HepG2 (cell line): ENCODE data around the gene PCDH10. TPM values are rescaled to one million over a fixed set of nuclear protein-coding genes. Genes with fewer than 3 reads are reported as not detected.

ENCODE experiments used
- ATAC-seq: fragments of 200-7000 bp; cut with Tn5 transposase; 3 replicates; pipeline ENCODE4 v1.9.1; 2020; ENCODE audit warnings: mild to moderate bottlenecking, moderate library complexity
- BruUV-seq: library from RNA; stranded (reverse); fragments of 400-500 nt; replicated peaks from 2 replicates; lab custom pipeline; 2021; lab: Mats Ljungman, UMichigan
- CTCF ChIA-PET: fragments of 300-600 bp; formaldehyde crosslinking; extraction: SDS; loops from one replicate; lab custom pipeline; 2021; ENCODE audit warnings: low total read pairs, inconsistent platforms, low intra/inter-chr PET ratio; lab: Yijun Ruan, JAX
- POLR2A ChIA-PET: fragments of 350-600 bp; sonication (Branson Sonifier 250); formaldehyde crosslinking; loops from one replicate; lab custom pipeline; 2020; ENCODE audit warnings: antibody characterized with exemption, inconsistent platforms; lab: Yijun Ruan, JAX
- DNase-seq: peaks from one replicate; pipeline ENCODE4 v3.0.0-alpha.2; 2015; ENCODE audit warnings: low spot score
- FAIRE-seq: peaks from 3 replicates; lab custom pipeline; 2011; peaks lifted over from hg19 to GRCh38; lab: Jason Lieb, UNC
- H2AFZ ChIP-seq: one replicate; pipeline ENCODE4 v1.6.1; 2011; ENCODE audit warnings: low read length, inconsistent platforms
- H3K27ac ChIP-seq: fragments of 300-600 bp; 3 replicates; pipeline ENCODE4 v1.8.0; 2011; ENCODE audit warnings: mixed run types, mild to moderate bottlenecking, mixed read lengths, low read length, inconsistent platforms; ENCODE audit not compliant: insufficient read depth; ENCODE audit errors: extremely low read length
- H3K27me3 ChIP-seq, 2 experiments: fragments of 200-600 bp in 1 of 2; 2 replicates in 1 of 2; 3 replicates in 1 of 2; pipeline versions ENCODE4 v1.6.0 to v1.8.0; 2011; ENCODE audit warnings: low read length in 2 of 2, mild to moderate bottlenecking in 2 of 2, moderate library complexity in 2 of 2, inconsistent platforms in 1 of 2; ENCODE audit not compliant: insufficient read depth in 2 of 2, control insufficient read depth in 1 of 2
- H3K36me3 ChIP-seq, 2 experiments: fragments of 200-600 bp in 1 of 2; replicated peaks in 1 of 2; 2 replicates in 1 of 2; 3 replicates in 1 of 2; pipeline versions ENCODE4 v1.5.1 to v1.8.0; 2011; ENCODE audit warnings: low read length in 2 of 2, inconsistent platforms in 1 of 2; ENCODE audit not compliant: insufficient read depth in 2 of 2, control insufficient read depth in 1 of 2
- H3K4me1 ChIP-seq: 2 replicates; pipeline ENCODE4 v1.5.1; 2012; ENCODE audit warnings: low read length, inconsistent platforms; ENCODE audit not compliant: insufficient read depth
- H3K4me2 ChIP-seq: 2 replicates; pipeline ENCODE4 v1.6.0; 2011; ENCODE audit warnings: low read depth, low read length, inconsistent platforms
- H3K4me3 ChIP-seq, 3 experiments: fragments of 200-600 bp in 1 of 3; sonication (generic), shearing (Covaris generic) in 1 of 3; replicated peaks in 1 of 3; 2 replicates each; pipeline ENCODE4 v1.5.1; 2011 to 2016; ENCODE audit warnings: low read length in 3 of 3, inconsistent platforms in 2 of 3, low read depth in 2 of 3, mild to moderate bottlenecking in 2 of 3, control low read depth in 1 of 3, mixed read lengths in 1 of 3; ENCODE audit not compliant: insufficient read depth in 1 of 3
- H3K79me2 ChIP-seq: one replicate; pipeline ENCODE4 v1.6.1; 2011; ENCODE audit warnings: low read length, inconsistent platforms; ENCODE audit not compliant: insufficient read depth
- H3K9ac ChIP-seq: 2 replicates; pipeline ENCODE4 v1.6.0; 2011; ENCODE audit warnings: mild to moderate bottlenecking, low read depth, low read length, inconsistent platforms; ENCODE audit not compliant: insufficient read depth
- H3K9me3 ChIP-seq: 2 replicates; pipeline ENCODE4 v1.5.1; 2012; ENCODE audit warnings: mild to moderate bottlenecking, low read length
- H4K20me1 ChIP-seq: 2 replicates; pipeline ENCODE4 v1.6.0; 2011; ENCODE audit warnings: inconsistent platforms, mild to moderate bottlenecking, low read length, moderate library complexity; ENCODE audit not compliant: insufficient read depth
- CTCF ChIP-seq: sonication (generic); formaldehyde crosslinking; IDR thresholded peaks from 2 replicates; pipeline ENCODE4 v1.5.0; 2020; ENCODE audit warnings: mild to moderate bottlenecking, missing genetic modification reagents, moderate library complexity
- DZIP1 ChIP-seq: sonication (generic); formaldehyde crosslinking; IDR thresholded peaks from 2 replicates; pipeline ENCODE4 v1.5.0; 2020; ENCODE audit warnings: mild to moderate bottlenecking, missing genetic modification reagents
- STAG1 ChIP-seq: sonication (generic); formaldehyde crosslinking; IDR thresholded peaks from 2 replicates; pipeline ENCODE4 v1.4.0; 2020; ENCODE audit warnings: missing genetic modification reagents
- WGBS: methylation state at CpG from one replicate; pipeline ENCODE4 v1.1.6; 2017; ENCODE audit warnings: low lambda C conversion rate; 5-methylcytosine and 5-hydroxymethylcytosine counted together
- in situ Hi-C: cut with HindIII; loops from 2 replicates; pipeline ENCODE4 v1.10.0; 2017; ENCODE audit warnings: low pct_unique_long_range_greater_than_20kb; ENCODE audit not compliant: extremely low pct_ligation_motif_present
- intact Hi-C: fragments of 100-400 bp; cut with micrococcal nuclease; formaldehyde crosslinking; loops from one replicate; pipeline ENCODE4 v1.10.0; 2022; ENCODE audit not compliant: unreplicated experiment
- polyA plus RNA-seq, 8 experiments: library from polyadenylated mRNA; depleted of rRNA in 3 of 8; stranded (reverse) in 7 of 8; unstranded in 1 of 8; fragments of >200 nt; fragmentation: Illumina TruSeq in 4 of 8; extraction: Trizol in 4 of 8; gene quantifications; 2 replicates each; pipeline versions ENCODE4 v1.2.1 to v1.2.3, GENCODE V29; 2011 to 2016; ENCODE audit warnings: low read depth in 4 of 8, missing spikeins in 1 of 8, mixed read lengths in 1 of 8; ENCODE audit not compliant: insufficient read depth in 1 of 8
- total RNA-seq, 5 experiments: library from RNA; depleted of rRNA; stranded (reverse); fragments of >200 nt; fragmentation: Illumina TruSeq; extraction: Trizol; gene quantifications; 2 replicates each; pipeline ENCODE4 v1.2.3, GENCODE V29; 2016; ENCODE audit warnings: low read depth in 1 of 5

The PCDH10 gene
- total and polyA plus RNA-seq, 2 of the 13 experiments (the other 11 are each of a cell fraction or from before 2014, with no cell fraction given) = not detected

- peak; percentile 63 for ATAC-seq
- WGBS = 10% methylated on average over 4 of the region's 4 CpGs
- peak; percentile 4 for DNase-seq
- H3K4me3 ChIP-seq = no peak overlapping the region
- no peaks in the 10 kb centered on the region for H3K9me3 ChIP-seq
- CTCF ChIA-PET = interaction anchor here (0.8 kb wide), 2 partner anchors 8 to 329 kb away, joined by 3 read pairs; no protein-coding TSS in a partner anchor
- FAIRE-seq = peak; percentile 34
- H2AFZ ChIP-seq = no peak overlapping the region
- H4K20me1 ChIP-seq = no peaks in the 10 kb centered on the region
- no peaks in the 10 kb centered on the region for H3K79me2 ChIP-seq
- BruUV-seq = no TSS peak
- H3K9ac ChIP-seq = no peak overlapping the region
- POLR2A ChIA-PET = no interaction called here
- H3K4me2 ChIP-seq = no peak overlapping the region
- intact Hi-C loops (loop anchor here (2.0 to 10.0 kb wide), 2 partner anchors 328 to 920 kb away; no protein-coding TSS in a partner anchor), in situ Hi-C loops (no loop called here)
- H3K27ac ChIP-seq = no peak overlapping the region
- no peaks in the 10 kb centered on the region for H3K4me1 ChIP-seq
- TF ChIP-seq STAG1 (CRISPR knock-in tag) (peak; percentile 40), CTCF (CRISPR knock-in tag) (peak; percentile 40), DZIP1 (CRISPR knock-in tag) (no peak)
- no peaks in the 10 kb centered on the region for H3K36me3 ChIP-seq
- H3K27me3 ChIP-seq = no peaks in the 10 kb centered on the region; a peak in 2 of 5 replicates
These were observed 5.6 kb downstream of the PCDH10 start for GRCh38 chr4:133154725-133155124.
